NCI-H1048 (cell line): ENCODE results near the gene RPS10.
A peak's percentile ranks its signal among the peaks of the same experiment; 100 is the strongest.
"Not testable (repeated sequence)": the region's sequence is repeated elsewhere in the genome, so short reads cannot be mapped to it uniquely, and the experiment has no call there.

Source experiments
- DNase-seq: peaks from one replicate; lab custom pipeline; 2025; lab: John Stamatoyannopoulos, UW

The RPS10 gene

DNA sequence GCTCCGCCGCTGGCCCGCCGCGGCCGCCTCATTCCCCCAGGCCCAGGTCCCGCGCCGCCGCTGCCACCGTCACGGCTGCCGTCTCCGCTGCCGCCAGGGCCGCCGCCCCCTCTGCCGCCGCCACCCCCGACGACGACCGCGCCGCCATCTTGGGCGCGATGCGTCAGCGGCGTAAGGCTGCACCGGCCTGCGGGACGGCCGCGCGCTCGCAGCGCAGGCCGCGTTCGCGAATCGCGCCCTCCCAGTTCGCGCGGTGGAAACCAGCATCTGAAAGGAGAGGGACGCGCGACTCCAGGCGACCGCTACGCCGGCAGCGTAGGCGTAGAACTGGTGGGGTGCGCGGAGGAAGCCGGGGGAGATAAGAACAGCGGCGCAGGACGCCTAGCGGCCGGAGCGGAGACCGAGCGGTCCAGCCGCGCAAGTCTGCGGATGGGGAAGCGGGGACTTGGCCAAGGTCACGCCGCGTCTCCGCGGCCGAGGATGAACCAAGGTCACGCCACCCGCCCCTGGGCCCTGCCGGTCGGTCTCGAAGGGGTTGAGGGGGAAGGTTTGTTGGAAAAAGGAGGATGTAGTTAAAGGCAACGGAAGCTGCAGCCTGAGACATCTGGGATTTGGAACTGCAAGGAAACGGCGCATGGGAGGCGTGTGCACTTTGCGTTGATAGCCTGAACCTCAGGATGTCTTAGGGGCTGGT, 33.2 kb downstream of the RPS10 start, which contains the start of gene NUDT3:
Gene NUDT3, minus strand, starts transcription at position 173 of the 694 bp plus-strand sequence. CDS start 307 bp downstream, outside the sequence.
- DNase-seq: peak; percentile 86

DNA sequence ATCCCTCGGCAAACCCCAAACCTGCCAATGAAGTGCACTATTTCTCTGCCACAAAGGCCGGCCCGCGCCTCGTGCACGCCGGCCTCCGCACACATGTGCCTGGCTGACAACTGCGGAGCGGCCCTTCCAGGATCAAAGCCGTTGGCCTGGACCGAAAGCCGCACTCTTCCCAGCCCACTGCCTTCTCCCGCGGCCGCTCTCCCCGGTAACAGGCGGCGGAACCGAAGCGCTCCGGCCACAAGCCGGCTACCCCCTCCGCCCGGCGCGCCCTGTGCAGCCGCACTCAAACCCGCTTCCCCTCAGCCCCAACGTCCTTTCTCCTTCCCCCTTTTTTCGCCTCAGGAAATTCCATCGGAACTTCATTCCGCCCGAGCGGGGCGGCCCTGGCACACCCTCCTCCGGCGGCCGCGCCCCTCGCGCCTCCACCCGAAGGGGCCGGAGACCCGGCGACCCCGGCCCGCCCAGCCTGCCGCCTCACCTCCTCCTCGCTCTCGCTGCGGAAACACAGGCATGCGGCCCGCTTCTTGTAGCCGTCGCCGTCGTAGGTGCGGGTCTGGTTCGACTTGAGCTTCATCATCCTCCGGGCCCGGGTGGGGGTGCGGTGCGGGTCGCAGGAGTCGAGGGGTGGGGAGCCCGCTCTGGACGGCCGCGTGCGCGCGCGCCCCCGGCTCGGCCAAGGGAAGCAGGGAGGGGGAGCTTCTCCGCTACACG, 33.9 kb downstream of the RPS10 start:
- no peak for DNase-seq

DNA sequence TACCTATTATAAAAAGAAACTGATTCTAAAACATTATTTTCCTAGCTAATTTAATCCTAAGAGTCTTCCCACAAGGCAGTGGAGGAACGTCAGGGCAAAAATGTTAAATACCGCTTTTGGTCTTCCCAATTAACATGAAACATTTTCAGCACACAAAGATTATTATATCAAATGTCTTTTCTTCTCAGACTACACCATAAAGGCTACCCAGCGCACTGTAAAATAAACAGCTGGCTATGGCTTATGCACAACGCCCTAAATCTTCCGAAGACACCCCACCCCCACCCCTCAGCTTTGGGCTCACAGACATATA, 34.4 kb downstream of the RPS10 start:
- DNase-seq: no peak

DNA sequence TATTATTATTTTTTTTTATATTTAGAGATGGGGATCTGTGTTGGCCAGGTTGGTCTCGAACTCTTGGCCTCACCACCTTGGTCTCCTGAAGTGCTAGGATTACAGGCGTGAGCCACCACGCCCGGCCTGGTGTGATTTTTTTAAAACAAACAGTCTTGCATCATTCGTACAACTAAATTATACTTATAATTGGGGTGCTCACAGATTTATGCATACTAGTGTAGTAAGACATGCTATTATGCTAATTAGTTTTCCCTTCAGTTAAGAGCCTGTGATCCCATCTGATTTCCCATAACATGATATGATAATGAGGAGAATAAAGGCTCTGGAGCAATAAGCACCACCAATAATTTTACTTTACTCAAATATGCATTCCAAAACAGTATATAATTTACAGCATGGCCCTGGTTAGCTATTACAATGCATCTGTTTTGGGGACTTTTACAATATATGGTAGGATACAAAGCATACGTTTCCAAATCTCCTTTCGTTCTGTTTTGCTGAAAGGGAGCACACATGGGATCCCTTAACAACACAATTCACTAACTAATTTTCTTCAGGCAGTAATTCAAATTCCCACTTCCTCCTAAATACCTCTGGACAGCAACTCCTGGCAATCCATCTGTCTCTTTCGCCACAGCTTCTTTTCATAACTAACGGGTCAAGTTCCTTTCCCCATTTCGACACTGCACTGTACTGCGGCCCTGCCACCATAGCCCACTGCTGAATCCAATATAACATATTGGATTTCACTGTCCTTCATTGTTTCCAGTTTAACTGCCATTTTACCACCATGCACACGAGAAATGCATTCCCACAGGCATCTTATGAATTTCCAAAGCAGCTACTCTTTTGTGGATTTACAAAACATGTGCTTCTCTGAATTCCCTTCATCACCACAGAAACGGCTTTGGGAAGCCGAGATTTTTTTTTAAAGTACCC, 35.1 kb downstream of the RPS10 start:
- no peak for DNase-seq

DNA sequence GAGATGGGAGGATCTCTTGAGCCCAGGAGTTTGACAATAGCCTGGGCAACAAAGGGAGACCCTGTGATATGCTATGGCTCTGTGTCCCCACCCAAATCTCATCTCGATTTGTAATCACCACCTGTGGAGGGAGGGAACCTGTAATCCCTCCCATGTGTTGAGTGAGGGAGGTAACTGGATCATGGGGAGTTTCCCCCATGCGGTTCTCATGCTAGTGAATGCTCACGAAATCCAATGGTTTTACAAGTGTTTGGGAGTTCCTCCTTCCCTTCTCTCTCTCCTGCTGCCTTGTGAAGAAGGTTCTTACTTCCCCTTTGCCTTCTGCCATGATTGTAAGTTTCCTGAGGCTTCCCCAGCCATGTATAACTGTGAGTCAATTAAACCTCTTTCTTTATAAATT, 36.8 kb downstream of the RPS10 start:
- no peak for DNase-seq

DNA sequence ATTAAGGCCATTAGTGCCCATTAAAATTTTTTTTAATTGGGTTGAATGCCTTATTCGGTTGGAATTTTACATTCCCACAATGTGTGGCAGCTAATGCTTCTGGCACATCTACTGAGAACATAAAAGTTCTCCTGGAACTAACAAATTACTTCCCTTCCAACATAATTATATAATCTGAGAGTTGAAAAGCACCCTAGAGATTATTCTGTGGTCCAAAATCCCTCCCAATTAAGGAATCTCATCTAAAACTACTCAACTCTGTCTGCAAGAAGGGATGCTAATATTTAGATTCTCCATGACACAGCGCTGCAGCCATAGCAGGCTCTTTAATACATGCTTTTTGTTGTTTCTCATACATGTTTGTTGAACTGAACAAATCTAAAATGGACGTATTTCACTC, 37.4 kb downstream of the RPS10 start:
- no peak for DNase-seq

DNA sequence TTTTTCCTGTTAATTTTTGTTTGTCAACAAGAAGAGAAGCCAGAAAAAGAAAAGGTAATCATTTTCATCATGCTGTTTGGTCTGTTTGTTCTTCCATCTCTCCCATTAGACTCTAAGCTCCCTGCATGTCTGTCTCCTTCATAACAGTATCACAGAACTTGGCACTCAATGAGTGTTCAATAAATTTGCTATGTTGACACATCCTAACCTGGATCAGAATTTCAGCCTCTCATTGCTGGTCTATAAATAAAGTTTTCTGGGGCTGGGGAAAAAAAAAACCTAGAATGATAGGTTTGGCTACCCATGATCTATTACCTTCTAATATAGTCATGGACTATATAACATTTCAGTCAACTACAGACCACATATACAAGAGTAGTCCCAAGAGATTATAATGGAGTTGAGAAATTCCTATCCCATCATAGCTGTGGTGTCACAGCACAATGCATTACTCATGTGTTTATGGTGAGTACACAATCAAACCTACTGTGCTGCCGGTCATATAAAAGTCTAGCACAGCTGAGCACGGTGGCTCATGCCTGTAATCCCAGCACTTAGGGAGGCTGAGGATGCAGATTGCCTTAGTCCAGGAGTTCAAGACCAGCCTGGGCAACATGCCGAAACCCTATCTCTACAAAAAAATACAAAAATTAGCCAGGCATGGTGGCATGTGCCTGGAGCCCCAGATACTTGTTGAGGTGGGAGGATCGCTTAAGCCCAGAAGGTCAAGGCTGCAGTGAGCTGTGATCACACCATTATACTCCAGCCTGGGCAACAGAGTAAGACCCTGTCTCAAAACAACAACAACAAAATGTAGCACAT, 39.3 kb downstream of the RPS10 start:
- DNase-seq: no peak

DNA sequence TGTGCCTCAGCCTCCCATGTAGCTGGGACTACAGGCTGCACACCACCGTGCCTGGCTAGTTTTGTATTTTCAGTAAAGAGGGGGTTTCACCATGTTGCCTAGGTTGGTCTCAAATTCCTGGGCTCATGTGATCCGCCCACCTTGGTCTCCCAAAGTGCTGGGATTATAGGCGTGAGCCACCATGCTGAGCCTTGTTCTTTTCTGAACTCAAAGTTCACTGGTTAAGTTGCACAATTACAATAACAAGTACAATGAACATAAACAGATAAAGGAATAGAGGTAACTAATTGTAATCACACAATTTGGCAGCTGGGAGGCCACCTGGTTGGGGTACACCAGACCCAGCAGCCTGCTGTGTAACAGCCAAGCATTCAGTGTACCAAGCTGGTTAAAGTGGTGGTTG, 40.1 kb downstream of the RPS10 start:
- DNase-seq: no peak

DNA sequence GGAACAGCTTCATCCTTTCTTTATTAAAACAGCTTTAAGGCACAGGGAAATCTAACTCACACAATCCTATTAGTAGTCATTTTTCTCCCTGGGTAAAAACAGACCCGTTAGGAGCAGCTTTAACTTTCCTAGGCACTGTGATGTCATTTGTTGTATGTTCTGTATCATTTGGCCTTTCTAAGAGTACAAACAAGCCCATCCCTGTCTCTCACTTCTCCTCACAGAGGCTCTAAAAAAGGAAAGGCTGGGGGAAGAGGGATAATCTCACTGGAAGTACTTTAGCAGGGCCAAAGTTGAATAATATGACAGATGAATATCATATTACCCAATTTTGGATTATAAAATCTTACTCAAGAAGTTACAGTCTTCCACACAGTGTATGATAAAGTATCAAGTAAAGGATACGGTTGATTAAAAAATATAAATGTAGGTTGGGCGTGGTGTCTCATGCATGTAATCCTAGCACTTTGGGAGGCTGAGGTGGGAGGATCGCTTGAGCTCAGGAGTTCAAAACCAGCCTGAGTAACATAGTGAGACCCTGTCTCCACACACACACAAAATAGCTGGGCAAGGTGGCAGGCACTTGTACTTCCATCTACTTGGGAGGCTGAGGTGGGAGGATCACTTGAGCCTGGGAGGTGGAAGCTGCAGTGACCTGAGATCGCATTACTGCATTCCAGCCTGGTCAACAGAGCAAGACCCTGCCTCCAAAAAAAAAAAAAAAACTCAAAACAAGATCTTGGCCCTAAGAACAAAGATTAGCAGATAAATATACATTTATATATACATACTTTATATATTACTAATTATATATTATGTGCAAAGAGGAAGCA, 41.3 kb downstream of the RPS10 start:
- no peak for DNase-seq

DNA sequence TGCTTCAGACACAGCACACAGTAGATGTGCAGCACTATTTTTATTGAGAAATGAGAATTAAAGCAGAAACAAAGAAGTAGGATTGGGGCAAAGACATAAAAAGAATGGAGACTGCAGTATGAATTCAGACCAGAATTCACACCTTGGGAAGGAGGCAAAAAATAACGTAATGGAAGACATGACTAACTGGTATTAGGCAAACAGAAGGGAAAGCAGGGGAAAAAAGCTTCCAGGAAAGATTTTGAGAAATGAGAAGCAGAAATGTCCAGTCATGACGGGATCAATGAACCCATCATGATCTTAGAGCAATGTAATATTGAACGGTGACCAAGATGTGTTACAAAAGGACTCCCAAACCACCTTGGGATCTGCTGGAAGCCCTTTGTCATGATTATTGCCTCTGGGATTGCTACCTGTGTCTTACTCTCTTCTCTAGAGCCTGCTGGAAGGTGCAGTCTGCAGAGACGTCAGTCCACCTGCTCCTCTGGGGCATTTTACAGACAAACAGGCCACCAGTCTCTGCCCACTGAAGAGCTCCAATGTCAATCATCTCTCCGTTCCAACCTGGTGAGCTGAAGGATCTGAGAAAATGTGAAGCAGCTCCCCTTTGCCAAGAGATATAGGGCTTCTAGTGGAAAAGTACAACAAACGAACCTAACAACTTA, 42.1 kb downstream of the RPS10 start:
- no peak for DNase-seq

DNA sequence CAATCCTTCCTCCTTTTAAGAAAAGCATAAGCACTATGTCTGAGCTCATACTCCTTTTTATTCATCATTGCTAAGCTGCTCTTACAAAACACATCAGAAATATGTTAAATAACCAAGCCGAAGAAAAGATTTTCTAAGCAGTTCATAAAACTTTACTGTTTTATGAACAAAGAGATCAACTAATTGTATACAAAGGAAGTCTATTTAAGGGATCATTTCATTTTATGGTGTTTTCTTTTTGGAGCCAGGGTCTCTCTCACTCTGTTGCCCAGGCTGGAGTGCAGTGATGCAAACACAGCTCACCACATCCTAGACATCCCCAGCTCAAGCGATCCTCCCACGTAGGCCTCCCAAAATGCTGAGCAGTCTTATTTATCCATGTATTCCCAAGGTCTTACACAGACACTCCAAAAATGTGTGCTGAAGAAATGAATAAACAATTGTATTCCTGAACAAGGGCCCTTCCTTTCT, 42.7 kb downstream of the RPS10 start:
- no peak for DNase-seq

DNA sequence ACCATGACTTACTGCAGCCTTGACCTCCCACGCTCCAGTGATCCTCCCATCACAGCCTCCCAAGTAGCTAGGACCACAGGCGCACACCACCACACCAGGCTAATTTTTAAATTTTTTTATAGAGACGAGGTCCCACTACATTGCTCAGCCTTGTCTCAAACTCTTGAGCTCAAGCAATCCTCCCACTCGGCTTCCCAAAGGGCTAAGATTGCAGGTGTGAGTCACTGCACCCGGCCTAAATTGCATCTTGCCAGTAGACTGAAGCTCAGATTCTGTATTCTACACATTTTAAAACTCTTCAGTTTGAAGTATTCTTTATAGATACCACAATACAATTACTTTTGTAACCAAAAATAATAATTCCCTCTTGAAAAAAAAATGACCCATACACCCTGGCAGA, 44.8 kb downstream of the RPS10 start:
- no peak for DNase-seq

DNA sequence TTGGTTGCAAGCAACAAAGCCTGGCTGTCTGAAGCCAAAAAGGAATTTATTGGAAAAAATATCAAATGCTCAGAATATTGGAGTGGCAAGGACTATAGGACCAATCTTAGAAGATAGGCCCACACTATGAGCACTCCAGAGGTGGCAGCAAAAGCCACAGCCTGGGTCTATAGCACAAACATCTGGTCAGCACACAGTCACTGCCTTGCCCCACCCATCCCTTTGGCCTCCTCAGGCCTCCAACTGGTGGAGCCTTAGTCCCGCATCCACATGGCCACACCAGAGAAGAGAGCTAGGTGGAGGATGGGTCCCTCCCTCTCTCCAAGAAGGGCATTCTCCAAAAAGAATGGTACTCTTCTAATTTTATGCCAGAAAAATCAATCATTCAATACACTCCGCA, 47.4 kb downstream of the RPS10 start:
- no peak for DNase-seq

DNA sequence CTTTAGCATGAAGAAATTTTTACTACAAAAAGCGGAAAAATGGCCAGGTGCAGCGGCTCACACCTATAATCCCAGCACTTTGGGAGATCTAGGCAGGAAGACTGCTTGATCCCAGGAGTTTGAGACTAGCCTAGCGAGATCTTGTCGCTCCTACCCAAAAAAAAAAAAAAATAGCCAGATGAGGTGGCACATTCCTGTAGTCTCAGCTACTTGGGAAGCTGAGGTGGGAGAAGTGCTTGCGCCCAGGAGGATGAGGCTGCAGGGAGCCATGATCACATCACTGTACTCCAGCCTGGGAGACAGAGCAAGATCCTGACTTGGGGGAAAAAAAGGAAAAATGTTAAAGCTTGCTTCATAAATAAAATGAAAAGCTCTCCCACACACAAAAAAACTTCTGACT, 47.9 kb downstream of the RPS10 start:
- no peak for DNase-seq

DNA sequence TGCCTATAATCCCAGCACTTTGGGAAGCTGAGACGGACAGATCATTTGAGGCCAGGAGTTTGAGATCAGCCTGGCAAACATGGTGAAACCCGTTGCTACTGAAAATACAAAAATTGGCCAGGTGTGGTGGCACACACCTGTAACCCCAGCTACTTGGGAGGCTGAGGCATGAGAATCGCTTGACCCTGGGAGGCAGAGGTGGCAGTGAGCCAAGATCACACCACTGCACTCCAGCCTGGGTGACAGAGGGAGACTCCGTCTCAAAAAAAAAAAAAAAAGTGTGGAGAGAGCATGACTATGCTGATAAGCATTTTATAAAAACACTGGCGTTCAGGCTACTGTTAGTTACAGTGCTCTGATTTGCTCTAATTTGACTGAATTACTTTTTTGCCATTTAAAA, 48.3 kb downstream of the RPS10 start:
- not testable (repeated sequence) for DNase-seq

DNA sequence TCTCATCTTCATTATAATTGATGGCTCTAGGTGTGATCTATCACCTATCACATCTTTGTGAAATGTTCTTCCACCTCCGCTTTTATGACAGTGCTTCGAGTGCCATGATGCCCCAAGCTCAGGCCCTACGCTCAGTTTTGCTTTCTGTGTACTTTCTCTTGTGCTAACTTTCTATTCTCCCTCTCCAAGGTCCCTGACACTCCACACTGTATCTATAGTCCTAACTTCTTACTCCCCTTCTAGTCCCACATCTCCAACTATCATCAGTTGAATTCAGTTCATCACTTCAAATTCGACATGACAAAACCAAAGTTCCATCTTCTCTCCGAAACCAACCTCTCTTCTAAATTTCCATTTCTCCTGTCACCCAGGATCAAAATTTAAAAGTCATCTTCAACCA, 50.0 kb downstream of the RPS10 start:
- DNase-seq: no peak

DNA sequence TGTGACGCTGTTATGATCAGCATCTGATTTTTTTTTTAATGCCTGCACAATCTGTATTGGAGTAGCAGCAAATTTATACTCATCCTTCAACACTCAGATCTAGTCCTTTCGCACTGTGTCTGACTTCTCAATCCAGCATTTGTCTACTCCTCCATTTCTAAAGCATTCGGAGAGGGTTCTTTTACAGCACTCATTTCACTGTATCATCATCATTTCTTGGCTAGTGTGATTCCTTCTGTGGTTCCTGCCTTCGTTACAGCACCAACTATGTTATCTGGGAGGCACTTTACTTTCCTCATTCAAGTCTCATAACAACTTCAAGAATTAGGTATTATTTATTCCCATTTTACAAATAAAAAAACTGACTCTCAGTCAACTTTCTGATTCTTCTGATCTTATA, 51.4 kb downstream of the RPS10 start:
- no peak for DNase-seq

DNA sequence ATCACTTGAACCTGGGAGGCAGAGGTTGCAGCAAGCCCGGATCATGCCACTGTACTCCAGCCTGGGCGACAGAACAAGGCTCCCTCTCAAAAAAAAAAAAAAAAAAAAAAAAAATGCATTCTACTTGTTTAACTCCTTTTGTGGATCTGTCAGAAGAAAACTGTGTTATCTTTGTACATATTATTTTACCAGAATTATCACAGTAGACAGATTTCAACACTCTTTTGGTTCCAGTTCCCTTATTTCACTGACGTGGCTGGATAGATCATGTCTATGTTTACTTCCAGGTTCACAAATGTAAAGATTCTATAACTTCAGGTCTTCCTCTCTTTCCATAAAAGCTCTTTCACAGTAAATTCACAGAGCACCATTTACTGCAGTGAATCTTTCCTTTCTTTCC, 51.8 kb downstream of the RPS10 start:
- DNase-seq: no peak

DNA sequence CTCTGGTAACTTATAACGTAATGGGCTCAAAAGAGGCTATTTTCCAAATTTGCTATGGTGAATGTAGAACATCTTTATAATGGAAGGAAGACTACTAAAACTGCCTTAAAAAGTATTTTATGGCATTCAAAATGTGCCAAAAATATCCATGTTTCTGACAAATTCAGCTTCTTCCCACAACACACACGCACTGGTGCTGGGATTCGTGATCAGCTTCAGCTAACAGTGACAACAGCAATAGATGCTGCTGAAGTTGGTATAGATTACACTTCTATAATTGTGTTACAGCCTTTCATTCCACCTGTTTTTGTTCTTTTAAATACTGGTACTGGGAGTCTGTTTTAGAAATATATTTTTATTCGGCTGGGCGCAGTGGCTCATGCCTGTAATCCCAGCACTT, 52.4 kb downstream of the RPS10 start:
- DNase-seq: no peak

DNA sequence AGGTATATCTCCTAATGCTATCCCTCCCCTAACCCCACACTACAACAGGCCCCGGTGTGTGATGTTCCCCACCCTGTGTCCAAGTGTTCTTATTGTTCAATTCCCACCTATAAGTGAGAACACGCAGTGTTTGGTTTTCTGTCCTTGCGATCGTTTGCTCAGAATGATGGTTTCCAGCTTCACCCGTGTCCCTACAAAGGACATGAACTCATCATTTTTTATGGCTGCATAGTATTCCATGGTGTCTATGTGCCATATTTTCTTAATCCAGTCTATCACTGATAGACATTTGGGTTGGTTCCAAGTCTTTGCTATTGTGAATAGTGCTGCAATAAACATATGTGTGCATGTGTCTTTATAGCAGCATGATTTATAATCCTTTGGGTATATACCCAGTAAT, 54.0 kb downstream of the RPS10 start:
- not testable (repeated sequence) for DNase-seq
